Measurements from ENCODE around the gene PTTG1IP.

Gene PTTG1IP

DNA sequence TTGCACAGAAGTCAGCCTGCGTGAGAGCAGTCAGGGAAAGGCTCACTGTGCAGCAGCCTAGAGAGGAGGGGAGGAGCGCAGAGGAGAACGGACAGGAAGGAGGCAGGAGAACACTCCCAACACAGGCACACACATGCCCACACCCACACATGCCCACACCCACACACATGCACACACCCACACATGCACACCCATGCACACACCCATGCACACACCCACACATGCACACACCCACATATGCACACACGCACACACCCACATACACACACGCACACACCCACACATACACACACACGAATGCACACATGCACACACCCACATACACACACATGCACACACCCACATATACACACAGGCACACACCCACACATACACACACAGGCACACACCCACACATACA, 62.7 kb downstream of the PTTG1IP start (continued):
- TF ChIP-seq, protein P1, sequence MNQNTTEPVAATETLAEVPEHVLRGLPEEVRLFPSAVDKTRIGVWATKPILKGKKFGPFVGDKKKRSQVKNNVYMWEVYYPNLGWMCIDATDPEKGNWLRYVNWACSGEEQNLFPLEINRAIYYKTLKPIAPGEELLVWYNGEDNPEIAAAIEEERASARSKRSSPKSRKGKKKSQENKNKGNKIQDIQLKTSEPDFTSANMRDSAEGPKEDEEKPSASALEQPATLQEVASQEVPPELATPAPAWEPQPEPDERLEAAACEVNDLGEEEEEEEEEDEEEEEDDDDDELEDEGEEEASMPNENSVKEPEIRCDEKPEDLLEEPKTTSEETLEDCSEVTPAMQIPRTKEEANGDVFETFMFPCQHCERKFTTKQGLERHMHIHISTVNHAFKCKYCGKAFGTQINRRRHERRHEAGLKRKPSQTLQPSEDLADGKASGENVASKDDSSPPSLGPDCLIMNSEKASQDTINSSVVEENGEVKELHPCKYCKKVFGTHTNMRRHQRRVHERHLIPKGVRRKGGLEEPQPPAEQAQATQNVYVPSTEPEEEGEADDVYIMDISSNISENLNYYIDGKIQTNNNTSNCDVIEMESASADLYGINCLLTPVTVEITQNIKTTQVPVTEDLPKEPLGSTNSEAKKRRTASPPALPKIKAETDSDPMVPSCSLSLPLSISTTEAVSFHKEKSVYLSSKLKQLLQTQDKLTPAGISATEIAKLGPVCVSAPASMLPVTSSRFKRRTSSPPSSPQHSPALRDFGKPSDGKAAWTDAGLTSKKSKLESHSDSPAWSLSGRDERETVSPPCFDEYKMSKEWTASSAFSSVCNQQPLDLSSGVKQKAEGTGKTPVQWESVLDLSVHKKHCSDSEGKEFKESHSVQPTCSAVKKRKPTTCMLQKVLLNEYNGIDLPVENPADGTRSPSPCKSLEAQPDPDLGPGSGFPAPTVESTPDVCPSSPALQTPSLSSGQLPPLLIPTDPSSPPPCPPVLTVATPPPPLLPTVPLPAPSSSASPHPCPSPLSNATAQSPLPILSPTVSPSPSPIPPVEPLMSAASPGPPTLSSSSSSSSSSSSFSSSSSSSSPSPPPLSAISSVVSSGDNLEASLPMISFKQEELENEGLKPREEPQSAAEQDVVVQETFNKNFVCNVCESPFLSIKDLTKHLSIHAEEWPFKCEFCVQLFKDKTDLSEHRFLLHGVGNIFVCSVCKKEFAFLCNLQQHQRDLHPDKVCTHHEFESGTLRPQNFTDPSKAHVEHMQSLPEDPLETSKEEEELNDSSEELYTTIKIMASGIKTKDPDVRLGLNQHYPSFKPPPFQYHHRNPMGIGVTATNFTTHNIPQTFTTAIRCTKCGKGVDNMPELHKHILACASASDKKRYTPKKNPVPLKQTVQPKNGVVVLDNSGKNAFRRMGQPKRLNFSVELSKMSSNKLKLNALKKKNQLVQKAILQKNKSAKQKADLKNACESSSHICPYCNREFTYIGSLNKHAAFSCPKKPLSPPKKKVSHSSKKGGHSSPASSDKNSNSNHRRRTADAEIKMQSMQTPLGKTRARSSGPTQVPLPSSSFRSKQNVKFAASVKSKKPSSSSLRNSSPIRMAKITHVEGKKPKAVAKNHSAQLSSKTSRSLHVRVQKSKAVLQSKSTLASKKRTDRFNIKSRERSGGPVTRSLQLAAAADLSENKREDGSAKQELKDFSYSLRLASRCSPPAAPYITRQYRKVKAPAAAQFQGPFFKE (tag by site-specific recombination; IDR thresholded peaks at IDR 0.05; ENCODE audit: borderline replicate concordance), result no peak
- TF ChIP-seq, protein P2, sequence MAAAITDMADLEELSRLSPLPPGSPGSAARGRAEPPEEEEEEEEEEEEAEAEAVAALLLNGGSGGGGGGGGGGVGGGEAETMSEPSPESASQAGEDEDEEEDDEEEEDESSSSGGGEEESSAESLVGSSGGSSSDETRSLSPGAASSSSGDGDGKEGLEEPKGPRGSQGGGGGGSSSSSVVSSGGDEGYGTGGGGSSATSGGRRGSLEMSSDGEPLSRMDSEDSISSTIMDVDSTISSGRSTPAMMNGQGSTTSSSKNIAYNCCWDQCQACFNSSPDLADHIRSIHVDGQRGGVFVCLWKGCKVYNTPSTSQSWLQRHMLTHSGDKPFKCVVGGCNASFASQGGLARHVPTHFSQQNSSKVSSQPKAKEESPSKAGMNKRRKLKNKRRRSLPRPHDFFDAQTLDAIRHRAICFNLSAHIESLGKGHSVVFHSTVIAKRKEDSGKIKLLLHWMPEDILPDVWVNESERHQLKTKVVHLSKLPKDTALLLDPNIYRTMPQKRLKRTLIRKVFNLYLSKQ (tag by site-specific recombination; IDR thresholded peaks at IDR 0.05; ENCODE audit: borderline replicate concordance), result no peak
- TF ChIP-seq, protein P3, sequence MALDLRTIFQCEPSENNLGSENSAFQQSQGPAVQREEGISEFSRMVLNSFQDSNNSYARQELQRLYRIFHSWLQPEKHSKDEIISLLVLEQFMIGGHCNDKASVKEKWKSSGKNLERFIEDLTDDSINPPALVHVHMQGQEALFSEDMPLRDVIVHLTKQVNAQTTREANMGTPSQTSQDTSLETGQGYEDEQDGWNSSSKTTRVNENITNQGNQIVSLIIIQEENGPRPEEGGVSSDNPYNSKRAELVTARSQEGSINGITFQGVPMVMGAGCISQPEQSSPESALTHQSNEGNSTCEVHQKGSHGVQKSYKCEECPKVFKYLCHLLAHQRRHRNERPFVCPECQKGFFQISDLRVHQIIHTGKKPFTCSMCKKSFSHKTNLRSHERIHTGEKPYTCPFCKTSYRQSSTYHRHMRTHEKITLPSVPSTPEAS (tag by site-specific recombination; IDR thresholded peaks at IDR 0.05), result peak; percentile 100

DNA sequence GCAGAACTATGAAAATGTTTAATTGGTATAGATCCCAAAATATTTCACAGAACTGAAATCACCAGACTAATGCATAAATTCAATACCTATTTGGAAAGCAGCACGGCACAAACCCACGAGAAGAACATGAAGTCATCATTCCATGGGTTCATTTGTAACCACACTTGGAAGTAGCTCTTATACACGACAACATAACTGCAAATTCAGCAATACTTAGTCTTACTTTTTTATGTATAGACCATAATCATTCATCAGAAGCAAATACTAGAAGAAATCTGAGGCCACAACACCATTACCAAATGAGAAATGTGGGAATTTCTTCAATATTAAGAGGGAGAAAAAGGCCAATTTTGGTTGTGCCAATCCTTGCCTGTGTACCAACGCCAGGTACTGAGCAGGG, 67.6 kb downstream of the PTTG1IP start:
- peaks cover 6 to 69% of the 10 kb centered on the region in 2 experiments; a peak in 2 of 3 replicates for H3K36me3 ChIP-seq (ENCODE audit: control insufficient read depth in 2 of 2, insufficient read depth in 1 of 2, low read length in 2 of 2)
- ChIA-PET CTCF (interaction anchor here (1.5 kb wide), 1 partner anchor 12 kb away, joined by 8 read pairs; no protein-coding TSS in a partner anchor), POLR2A (interaction anchor here (0.6 kb wide), 1 partner anchor 728 kb away, joined by 3 read pairs; no protein-coding TSS in a partner anchor)

More for the DNA sequence above, 67.6 kb downstream of the PTTG1IP start:
- no peak overlapping the region for H3K27ac ChIP-seq (ENCODE audit: extremely low read depth, low read depth, low read length)
- no peak for TF ChIP-seq ZNF341 (tag by site-specific recombination; IDR thresholded peaks at IDR 0.05; ENCODE audit: low read depth)
- no peak for TF ChIP-seq ZNF404 (tag by site-specific recombination; IDR thresholded peaks at IDR 0.05)
- TF ChIP-seq, protein P4, sequence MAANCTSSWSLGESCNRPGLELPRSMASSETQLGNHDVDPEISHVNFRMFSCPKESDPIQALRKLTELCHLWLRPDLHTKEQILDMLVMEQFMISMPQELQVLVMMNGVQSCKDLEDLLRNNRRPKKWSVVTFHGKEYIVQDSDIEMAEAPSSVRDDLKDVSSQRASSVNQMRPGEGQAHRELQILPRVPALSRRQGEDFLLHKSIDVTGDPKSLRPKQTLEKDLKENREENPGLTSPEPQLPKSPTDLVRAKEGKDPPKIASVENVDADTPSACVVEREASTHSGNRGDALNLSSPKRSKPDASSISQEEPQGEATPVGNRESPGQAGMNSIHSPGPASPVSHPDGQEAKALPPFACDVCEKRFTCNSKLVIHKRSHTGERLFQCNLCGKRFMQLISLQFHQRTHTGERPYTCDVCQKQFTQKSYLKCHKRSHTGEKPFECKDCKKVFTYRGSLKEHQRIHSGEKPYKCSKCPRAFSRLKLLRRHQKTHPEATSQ (tag by site-specific recombination; IDR thresholded peaks at IDR 0.05), result no peak
- TF ChIP-seq, protein P5, sequence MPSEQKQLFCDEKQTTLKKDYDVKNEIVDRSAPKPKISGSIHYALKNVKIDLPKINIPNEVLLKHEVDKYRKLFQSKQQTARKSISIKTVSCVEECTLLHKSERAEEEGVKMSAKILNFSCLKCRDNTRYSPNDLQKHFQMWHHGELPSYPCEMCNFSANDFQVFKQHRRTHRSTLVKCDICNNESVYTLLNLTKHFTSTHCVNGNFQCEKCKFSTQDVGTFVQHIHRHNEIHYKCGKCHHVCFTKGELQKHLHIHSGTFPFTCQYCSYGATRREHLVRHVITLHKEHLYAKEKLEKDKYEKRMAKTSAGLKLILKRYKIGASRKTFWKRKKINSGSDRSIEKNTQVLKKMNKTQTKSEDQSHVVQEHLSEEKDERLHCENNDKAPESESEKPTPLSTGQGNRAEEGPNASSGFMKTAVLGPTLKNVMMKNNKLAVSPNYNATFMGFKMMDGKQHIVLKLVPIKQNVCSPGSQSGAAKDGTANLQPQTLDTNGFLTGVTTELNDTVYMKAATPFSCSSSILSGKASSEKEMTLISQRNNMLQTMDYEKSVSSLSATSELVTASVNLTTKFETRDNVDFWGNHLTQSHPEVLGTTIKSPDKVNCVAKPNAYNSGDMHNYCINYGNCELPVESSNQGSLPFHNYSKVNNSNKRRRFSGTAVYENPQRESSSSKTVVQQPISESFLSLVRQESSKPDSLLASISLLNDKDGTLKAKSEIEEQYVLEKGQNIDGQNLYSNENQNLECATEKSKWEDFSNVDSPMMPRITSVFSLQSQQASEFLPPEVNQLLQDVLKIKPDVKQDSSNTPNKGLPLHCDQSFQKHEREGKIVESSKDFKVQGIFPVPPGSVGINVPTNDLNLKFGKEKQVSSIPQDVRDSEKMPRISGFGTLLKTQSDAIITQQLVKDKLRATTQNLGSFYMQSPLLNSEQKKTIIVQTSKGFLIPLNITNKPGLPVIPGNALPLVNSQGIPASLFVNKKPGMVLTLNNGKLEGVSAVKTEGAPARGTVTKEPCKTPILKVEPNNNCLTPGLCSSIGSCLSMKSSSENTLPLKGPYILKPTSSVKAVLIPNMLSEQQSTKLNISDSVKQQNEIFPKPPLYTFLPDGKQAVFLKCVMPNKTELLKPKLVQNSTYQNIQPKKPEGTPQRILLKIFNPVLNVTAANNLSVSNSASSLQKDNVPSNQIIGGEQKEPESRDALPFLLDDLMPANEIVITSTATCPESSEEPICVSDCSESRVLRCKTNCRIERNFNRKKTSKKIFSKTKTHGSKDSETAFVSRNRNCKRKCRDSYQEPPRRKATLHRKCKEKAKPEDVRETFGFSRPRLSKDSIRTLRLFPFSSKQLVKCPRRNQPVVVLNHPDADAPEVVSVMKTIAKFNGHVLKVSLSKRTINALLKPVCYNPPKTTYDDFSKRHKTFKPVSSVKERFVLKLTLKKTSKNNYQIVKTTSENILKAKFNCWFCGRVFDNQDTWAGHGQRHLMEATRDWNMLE (tag by site-specific recombination; conservative IDR thresholded peaks at IDR 0.05; ENCODE audit: low read depth), result no peak
- TF ChIP-seq ZNF202 (tag by site-specific recombination; IDR thresholded peaks at IDR 0.05; ENCODE audit: borderline replicate concordance), result no peak
- TF ChIP-seq ZNF776 (tag by site-specific recombination; IDR thresholded peaks at IDR 0.05; ENCODE audit: borderline replicate concordance), result no peak
- H3K4me1 ChIP-seq (ENCODE audit: control insufficient read depth, insufficient read depth, low read length), result no peaks in the 10 kb centered on the region
- H3K9me3 ChIP-seq (ENCODE audit: control insufficient read depth, insufficient read depth, low read depth, low read length), result no peaks in the 10 kb centered on the region
- H3K4me3 ChIP-seq (ENCODE audit: low read depth, low read length), result no peak overlapping the region

All from HEK293 (cell line).